ENCODE data around the gene NPTX1.

DNA sequence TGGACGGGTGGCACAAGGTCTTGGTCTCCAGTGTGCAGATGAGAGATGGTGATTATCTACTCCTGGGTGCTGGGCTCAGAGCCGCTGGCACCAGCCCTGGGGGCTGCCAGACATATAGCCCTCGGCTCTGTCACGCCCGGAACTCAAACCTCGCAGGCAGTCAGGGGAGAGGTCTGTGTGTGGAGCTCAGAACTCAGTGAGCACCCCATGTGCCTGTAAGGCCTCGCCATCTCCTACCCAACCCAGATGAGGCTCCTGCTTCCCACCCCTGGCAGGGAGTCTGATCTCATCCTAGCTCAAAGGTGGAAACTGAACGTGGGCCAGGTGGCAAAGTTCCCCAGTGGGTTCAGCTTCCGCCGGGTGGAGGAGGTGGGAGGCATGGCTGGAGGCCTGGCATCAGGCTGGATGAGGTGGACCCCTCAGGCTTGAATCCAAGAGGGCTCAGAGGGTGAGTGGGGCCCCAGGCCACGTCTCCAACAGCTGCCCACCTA, 22.6 kb upstream of the NPTX1 start:
- TF ChIP-seq, protein P1, sequence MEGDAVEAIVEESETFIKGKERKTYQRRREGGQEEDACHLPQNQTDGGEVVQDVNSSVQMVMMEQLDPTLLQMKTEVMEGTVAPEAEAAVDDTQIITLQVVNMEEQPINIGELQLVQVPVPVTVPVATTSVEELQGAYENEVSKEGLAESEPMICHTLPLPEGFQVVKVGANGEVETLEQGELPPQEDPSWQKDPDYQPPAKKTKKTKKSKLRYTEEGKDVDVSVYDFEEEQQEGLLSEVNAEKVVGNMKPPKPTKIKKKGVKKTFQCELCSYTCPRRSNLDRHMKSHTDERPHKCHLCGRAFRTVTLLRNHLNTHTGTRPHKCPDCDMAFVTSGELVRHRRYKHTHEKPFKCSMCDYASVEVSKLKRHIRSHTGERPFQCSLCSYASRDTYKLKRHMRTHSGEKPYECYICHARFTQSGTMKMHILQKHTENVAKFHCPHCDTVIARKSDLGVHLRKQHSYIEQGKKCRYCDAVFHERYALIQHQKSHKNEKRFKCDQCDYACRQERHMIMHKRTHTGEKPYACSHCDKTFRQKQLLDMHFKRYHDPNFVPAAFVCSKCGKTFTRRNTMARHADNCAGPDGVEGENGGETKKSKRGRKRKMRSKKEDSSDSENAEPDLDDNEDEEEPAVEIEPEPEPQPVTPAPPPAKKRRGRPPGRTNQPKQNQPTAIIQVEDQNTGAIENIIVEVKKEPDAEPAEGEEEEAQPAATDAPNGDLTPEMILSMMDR (IDR thresholded peaks at IDR 0.05): no peak
- TF ChIP-seq POLR2A (IDR thresholded peaks at IDR 0.05): no peak

All from thyroid gland (tissue), 4 donors.